HG03378 (cell line): ENCODE data around the gene CILP2.

Source experiments
- ATAC-seq: cut with Tn5 transposase; IDR thresholded peaks from one replicate; pipeline ENCODE4 v1.9.1; 2021; ENCODE audit warnings: mild to moderate bottlenecking, moderate library complexity; ENCODE audit not compliant: unreplicated experiment

The CILP2 gene

DNA sequence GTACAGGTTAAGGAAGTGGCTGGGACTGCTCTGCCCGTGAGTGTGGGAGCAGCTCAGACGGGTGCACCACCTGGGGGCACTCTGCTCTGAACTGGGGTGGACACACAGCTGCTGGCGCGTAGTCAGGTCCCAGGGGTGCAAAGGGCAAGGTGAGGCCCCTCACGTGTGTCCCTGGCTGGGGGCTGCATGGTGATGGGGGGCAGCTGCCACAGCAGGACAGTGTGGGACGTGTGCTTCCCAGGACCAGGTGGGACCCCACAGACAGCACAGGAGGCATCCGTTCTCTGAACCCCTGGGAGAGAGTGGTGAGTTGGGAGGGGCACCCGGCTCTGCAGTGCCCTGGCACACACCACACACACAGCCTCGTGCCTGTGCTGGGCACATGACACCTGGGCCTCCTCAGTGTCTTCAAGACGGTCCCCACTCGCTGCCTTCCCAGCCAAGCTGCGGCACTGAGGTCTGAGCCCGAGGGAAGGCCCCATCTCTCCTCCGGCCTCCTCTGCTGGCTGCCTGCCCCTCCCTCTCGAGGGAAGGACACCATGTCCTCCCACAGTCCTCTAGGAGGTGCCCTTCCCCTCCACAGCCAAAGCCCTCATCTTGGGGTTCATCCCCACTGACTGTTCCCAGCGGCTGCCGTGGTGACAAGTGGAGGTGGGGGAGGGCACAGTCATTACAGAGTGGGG lies 24.7 kb downstream of the CILP2 start:
- no peak for ATAC-seq

- no peak for ATAC-seq
Observed at GRCh38 chr19:19563348-19563848, 25.3 kb downstream of the CILP2 start.

DNA sequence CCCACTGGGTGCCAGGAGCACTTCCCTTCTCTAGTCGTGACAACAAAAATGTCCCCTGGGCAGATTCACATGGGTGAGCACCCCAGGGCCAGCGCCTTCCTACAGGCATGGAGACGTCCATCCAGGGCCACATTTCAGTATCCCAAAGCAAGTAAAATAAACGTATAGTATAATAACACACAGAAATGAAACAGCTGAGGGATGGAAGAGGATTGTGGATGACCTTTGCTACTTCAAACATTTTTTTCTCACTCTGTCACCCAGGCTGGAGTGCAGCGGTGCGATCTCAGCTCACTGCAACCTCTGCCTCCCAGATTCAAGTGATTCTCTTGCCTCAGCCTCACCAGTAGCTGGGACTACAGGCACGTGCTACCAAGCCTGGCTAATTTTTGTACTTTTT lies 28.2 kb downstream of the CILP2 start:
- no peak for ATAC-seq

DNA sequence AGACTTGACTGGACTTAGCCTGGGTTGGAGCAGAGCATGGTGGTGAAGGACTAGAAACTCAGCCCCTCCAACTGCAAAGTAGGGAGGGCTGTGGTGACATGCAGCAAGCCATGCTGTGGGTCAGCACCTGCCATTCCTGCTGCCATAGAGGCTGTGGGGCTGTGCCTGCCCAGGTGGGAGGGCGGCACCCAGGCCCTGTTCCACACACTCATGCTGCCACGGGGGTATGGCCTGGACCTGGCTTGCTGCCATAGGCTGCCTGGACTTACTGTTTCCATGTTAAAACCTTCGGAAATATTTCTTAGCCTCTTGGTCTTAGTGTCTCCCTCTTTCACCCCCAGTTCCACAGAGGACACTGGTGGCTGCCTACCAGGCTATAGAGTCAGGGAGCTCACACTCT lies 29.3 kb downstream of the CILP2 start:
- ATAC-seq: no peak

GRCh38 chr19:19568802-19569756 lies 31.0 kb downstream of the CILP2 start:
- ATAC-seq: no peak

GRCh38 chr19:19570571-19570970 lies 32.5 kb downstream of the CILP2 start:
- no peak for ATAC-seq

DNA sequence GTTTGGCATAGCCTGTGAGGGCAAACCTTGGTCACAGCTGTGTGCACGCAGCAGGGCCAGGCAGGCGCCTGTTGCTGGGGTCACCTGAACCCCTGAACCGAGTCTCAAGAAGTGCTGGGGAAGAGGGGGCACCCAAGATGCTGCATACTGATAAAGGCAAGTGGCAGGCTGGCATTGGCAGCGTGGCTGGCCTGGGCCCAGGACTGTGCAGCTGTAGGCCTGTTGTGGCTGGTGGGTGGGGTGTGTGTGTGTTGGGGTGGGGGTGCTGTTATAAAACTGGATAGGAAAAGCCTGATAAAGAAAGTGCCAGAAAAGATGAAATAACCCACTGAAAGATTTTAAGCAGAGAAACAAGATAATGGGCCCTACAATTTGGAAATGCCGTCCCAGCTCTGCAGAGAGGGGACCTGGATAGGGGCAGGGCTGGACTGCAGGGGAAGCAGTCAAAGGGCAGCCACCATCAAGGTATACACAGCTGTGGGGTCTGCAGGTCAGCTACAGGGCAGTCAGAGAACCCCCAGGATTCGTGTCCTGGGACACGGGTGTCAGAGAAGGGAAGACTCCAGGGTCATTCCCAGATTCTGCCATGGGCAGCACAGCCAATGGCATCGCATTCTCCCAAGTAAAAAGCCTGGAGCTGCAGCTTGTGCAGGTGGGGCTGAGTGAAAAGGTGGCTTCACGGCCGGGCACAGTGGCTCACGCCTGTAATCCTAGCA lies 33.2 kb downstream of the CILP2 start:
- no peak for ATAC-seq

- no peak for ATAC-seq
Observed at GRCh38 chr19:19575411-19575810, 37.3 kb downstream of the CILP2 start.

DNA sequence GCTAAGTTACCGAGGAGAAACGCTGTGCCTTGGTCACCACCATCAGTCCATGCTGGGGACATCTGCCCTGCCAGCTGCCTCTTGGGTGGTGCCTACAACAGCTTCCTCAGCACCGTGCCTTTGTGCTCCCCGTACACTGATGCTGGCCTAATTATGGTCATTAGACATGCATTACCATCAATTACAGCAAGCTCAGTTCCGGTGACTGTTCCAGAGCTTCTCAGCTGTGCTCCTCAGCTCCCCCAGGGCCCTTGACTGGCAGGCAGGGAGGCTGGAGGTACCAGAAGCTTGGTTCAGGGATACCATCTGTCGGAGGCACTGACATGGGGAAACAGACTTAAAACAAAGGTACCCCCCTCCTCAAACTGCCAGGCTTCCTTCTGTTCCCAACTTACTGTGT lies 40.2 kb downstream of the CILP2 start:
- no peak for ATAC-seq

DNA sequence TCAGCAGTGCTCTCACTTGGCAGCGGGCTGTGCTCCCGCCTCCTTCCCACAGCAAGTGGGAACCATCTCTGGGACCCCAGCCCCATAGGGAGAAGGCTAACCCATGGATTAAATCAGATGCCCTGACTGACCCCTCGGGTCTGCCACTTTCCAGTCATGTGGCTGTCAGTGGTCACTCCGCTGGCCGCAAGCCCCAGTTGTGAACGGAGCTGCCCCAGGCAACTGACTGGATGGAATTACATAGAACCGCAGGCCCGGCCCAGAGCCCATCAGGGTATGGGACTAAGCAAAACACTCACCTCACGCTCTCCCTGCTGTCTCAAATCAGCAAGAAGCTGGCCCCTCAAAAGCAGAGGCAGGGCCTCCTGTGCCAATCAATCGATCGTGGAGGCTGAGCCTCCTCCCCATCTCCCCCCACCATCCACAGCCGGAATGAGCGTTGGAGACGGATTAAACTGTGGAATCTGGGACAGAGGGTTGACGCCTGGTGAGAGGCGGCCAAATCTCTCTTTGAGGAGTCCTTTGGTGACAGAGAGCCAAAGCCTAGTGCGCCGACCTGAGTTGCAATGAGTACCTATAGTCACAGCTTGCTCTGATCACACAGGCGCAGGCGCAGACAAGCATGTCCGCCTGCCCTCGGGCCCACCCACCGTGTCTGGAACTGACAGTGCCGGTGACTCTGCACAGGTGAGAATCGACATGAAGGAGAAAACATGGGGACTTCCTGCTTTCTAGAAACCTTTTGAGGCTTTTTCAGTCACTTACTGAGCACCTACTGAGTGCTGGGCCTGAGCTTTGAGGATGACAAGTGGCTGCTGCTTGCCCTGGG lies 41.7 kb downstream of the CILP2 start:
- ATAC-seq: no peak

DNA sequence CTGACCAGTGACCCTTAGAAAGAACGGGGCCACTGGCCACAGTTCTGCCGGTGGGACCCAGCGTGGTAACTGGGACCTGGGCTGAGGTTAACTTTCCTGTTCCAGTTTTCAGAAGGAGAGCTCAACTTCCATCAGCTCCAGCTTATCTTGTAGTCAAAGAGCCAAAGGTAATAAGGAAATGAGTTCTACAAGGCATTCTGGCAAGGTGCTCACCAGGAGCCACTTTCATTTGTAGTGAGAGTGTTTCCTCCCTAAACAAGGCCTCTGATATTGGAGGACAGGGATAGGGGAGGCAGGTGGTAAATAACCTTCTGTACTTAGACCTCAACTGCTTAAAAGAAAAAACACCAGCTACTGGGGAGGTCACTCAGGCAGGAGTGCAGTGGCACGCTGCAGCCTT lies 42.4 kb downstream of the CILP2 start:
- ATAC-seq: no peak

DNA sequence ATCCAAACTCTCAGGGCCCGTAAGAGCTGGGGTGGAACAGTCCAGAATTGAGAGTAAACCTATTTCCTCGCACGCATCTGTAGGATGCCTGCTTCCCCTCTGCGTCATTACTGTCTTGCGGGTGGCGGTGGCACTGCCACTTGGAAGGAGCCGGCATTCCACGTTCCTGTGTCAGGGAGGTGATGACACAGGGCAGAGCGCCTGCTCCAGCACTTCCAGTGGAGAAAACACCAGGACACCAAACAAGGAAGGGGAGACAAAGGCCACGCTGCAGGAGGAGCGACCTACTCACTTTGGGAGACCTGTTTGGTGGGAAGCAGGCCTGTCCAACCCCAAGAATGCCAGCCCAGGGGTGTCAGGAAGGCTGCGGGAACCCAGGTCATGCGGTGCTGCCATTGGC lies 43.3 kb downstream of the CILP2 start:
- ATAC-seq: no peak

- ATAC-seq: no peak
Observed at GRCh38 chr19:19582471-19582870, 44.4 kb downstream of the CILP2 start.

DNA sequence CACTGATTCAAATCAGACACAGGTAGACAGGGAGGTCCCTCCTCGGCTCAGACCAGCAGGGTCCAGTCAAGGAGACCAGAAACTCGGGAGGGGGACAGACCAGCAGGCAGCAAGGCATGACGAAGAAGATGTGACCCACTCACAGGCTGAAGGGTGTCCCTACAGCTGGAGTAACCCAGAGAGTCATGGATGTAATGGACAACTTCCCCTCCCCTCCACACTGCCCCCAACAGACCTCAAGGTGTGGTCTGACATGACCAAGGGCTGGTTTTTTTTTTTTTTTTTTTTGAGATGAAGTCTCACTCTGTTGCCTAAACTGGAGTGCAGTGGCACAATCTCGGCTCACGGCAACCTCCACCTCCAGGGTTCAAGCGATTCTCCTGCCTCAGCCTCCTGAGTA lies 46.3 kb downstream of the CILP2 start:
- ATAC-seq: no peak

- no peak for ATAC-seq
Observed at GRCh38 chr19:19587771-19588170, 49.7 kb downstream of the CILP2 start.

DNA sequence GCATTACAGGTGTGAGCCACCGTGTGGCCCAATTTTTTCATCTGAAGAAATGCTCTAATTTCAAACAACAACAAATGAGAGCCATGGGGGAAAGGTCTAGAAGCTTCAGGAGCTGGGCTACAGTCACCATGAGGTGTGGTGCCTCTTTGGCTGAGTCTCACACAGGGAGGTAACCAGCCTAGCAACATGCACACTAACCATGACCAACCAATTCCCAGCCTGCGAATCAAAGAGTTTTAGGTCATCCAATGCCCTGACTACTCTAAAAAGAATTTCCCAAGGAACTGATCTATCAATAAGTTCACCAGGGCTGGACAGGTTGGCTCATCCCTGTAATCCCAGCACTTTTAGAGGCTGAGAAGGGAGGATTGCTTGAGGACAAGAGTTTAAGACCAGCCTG lies 50.5 kb downstream of the CILP2 start:
- no peak for ATAC-seq

DNA sequence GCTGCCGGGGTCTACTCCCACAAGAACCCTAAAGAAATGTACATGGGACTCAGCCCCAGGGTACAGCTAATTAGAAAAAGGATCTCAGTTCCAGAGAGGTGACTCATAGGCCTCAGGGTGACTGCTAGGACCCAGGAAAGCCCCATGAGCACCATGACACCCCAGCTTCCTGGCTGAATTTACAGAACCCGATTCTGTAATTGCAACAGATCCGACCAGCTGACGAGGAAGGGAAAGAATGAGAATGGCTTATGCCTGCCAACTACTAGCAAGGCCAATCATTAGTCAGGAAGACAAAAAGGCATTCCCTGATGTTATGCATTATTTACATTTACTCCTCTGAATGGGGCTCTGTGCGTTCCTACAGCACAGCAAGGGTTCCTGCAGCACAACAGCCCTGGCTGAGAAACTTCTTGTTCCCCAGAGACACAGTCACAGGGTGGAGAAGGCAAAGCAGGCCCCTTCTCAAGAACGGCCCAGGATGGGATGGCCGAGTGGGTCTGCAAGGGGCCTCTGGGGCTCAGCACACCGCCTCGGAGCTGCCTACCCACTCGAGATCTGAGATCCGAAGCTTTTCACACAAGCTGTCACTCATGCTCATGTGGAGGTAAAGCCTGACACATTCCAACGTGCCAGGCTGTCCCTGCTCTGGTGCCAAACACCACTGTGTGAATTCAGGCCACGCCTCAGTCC lies 53.2 kb downstream of the CILP2 start:
- peak; percentile 60 for ATAC-seq

DNA sequence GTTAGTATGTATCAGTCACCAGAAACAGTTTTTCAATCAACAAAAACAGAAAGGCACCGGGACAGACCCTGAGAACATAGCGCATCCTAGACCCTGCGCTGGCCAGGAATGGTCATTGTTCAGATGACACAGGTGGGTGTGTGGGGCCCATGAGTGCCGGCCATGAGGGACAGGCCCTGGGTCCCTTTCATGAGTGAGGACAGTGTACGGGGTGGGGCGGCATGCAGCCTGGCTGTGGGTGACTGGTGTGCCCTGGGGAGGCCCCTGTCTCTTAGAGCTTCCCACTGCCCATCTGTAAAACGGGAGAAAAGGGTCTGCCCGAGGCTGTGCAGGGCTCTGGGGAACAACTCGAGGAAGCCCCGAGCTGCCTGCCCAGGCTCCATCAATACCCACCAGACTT lies 54.6 kb downstream of the CILP2 start:
- ATAC-seq: no peak

- no peak for ATAC-seq
Observed at GRCh38 chr19:19594381-19594780, 56.3 kb downstream of the CILP2 start.

- no peak for ATAC-seq
Observed at GRCh38 chr19:19595171-19595701, 57.2 kb downstream of the CILP2 start.
